Ishikawa (cell line): ENCODE data around the gene USP6NL.

ENCODE experiments used
- CEBPB ChIP-seq: IDR thresholded peaks from 2 replicates; pipeline ENCODE4 v1.6.1; 2012
- CREB1 ChIP-seq: IDR thresholded peaks from 2 replicates; pipeline ENCODE4 v1.6.1; 2012; ENCODE audit warnings: low read depth
- EP300 ChIP-seq: IDR thresholded peaks from 2 replicates; pipeline ENCODE4 v1.6.1; 2012; ENCODE audit warnings: borderline replicate concordance
- MAX ChIP-seq: IDR thresholded peaks from 2 replicates; pipeline ENCODE4 v1.6.1; 2012
- NFIC ChIP-seq: IDR thresholded peaks from 2 replicates; pipeline ENCODE4 v1.6.1; 2012
- RAD21 ChIP-seq: IDR thresholded peaks from 2 replicates; pipeline ENCODE4 v1.6.1; 2012; ENCODE audit warnings: low read depth
- TAF1 ChIP-seq: IDR thresholded peaks from 2 replicates; pipeline ENCODE4 v1.6.1; 2012; ENCODE audit warnings: low read depth, mild to moderate bottlenecking
- TCF12 ChIP-seq: IDR thresholded peaks from 2 replicates; pipeline ENCODE4 v1.6.1; 2012; ENCODE audit warnings: low read depth
- YY1 ChIP-seq: IDR thresholded peaks from 2 replicates; pipeline ENCODE4 v1.6.1; 2012; ENCODE audit warnings: low read depth
- TF ChIP-seq, protein P1 (sequence below): IDR thresholded peaks from 2 replicates; pipeline ENCODE4 v1.6.1; 2012; ENCODE audit warnings: low read depth, mild to moderate bottlenecking
- TF ChIP-seq, protein P2 (sequence below): IDR thresholded peaks from 2 replicates; pipeline ENCODE4 v1.6.1; 2012

- TF ChIP-seq NFIC (no peak), EP300 (no peak), MAX (no peak), RAD21 (no peak), TAF1 (no peak), YY1 (no peak), CREB1 (no peak), CEBPB (no peak), TCF12 (no peak)
- TF ChIP-seq, protein P1, sequence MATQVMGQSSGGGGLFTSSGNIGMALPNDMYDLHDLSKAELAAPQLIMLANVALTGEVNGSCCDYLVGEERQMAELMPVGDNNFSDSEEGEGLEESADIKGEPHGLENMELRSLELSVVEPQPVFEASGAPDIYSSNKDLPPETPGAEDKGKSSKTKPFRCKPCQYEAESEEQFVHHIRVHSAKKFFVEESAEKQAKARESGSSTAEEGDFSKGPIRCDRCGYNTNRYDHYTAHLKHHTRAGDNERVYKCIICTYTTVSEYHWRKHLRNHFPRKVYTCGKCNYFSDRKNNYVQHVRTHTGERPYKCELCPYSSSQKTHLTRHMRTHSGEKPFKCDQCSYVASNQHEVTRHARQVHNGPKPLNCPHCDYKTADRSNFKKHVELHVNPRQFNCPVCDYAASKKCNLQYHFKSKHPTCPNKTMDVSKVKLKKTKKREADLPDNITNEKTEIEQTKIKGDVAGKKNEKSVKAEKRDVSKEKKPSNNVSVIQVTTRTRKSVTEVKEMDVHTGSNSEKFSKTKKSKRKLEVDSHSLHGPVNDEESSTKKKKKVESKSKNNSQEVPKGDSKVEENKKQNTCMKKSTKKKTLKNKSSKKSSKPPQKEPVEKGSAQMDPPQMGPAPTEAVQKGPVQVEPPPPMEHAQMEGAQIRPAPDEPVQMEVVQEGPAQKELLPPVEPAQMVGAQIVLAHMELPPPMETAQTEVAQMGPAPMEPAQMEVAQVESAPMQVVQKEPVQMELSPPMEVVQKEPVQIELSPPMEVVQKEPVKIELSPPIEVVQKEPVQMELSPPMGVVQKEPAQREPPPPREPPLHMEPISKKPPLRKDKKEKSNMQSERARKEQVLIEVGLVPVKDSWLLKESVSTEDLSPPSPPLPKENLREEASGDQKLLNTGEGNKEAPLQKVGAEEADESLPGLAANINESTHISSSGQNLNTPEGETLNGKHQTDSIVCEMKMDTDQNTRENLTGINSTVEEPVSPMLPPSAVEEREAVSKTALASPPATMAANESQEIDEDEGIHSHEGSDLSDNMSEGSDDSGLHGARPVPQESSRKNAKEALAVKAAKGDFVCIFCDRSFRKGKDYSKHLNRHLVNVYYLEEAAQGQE = no peak
- TF ChIP-seq, protein P2, sequence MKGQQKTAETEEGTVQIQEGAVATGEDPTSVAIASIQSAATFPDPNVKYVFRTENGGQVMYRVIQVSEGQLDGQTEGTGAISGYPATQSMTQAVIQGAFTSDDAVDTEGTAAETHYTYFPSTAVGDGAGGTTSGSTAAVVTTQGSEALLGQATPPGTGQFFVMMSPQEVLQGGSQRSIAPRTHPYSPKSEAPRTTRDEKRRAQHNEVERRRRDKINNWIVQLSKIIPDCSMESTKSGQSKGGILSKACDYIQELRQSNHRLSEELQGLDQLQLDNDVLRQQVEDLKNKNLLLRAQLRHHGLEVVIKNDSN = no peak
These were observed 138.2 kb downstream of the USP6NL start for GRCh38 chr10:11473128-11473760.
